CD4-positive, alpha-beta T cell treated with Interleukin-6 for 4 hours (primary cell): ENCODE results near the gene MAN2A2.
"Not testable (repeated sequence)": the region's sequence is repeated elsewhere in the genome, so short reads cannot be mapped to it uniquely, and the experiment has no call there.

Experiments
- DNase-seq: peaks from one replicate; pipeline ENCODE4 v3.0.0-alpha.2; 2020; ENCODE audit warnings: mixed read lengths

MAN2A2 gene

GRCh38 chr15:90922712-90923322 lies 19.7 kb downstream of the MAN2A2 start:
- DNase-seq: not testable (repeated sequence)

GRCh38 chr15:90924375-90924774 lies 21.3 kb downstream of the MAN2A2 start:
- DNase-seq: no peak

GRCh38 chr15:90926766-90927165 lies 23.7 kb downstream of the MAN2A2 start:
- not testable (repeated sequence) for DNase-seq

- DNase-seq: not testable (repeated sequence)
These were observed 25.0 kb downstream of the MAN2A2 start for GRCh38 chr15:90928106-90928505.

- no peak for DNase-seq
These were observed 26.3 kb downstream of the MAN2A2 start for GRCh38 chr15:90929246-90930019.

- no peak for DNase-seq
These were observed 27.9 kb downstream of the MAN2A2 start for GRCh38 chr15:90930861-90931574.

GRCh38 chr15:90931575-90931827 lies 28.4 kb downstream of the MAN2A2 start:
- DNase-seq: no peak

GRCh38 chr15:90931828-90932659 lies 28.9 kb downstream of the MAN2A2 start, which contains the start of gene HDDC3:
HDDC3 (minus strand) TSS chr15:90932549; CDS start chr15:90932540, 9 bp downstream.
- DNase-seq: peak; percentile 92

- no peak for DNase-seq
These were observed 29.5 kb downstream of the MAN2A2 start for GRCh38 chr15:90932660-90932991.

GRCh38 chr15:90933301-90933700 lies 30.2 kb downstream of the MAN2A2 start:
- DNase-seq: no peak

GRCh38 chr15:90934256-90934948 lies 31.3 kb downstream of the MAN2A2 start:
- DNase-seq: peak; percentile 91

- peak; percentile 99 for DNase-seq
These were observed 32.0 kb downstream of the MAN2A2 start, which contains the start of gene UNC45A for GRCh38 chr15:90934949-90935751. UNC45A (plus strand) TSS chr15:90935285; CDS start chr15:90935325, 40 bp downstream.

GRCh38 chr15:90936823-90937222 lies 33.7 kb downstream of the MAN2A2 start:
- no peak for DNase-seq

GRCh38 chr15:90938261-90938660 lies 35.2 kb downstream of the MAN2A2 start:
- no peak for DNase-seq

- no peak for DNase-seq
These were observed 36.7 kb downstream of the MAN2A2 start for GRCh38 chr15:90939756-90940155.

GRCh38 chr15:90941038-90941437 lies 37.9 kb downstream of the MAN2A2 start:
- DNase-seq: no peak

- DNase-seq: no peak
These were observed 39.4 kb downstream of the MAN2A2 start for GRCh38 chr15:90942354-90943120.

GRCh38 chr15:90945091-90945490 lies 42.0 kb downstream of the MAN2A2 start:
- DNase-seq: no peak

GRCh38 chr15:90946538-90946937 lies 43.4 kb downstream of the MAN2A2 start:
- DNase-seq: no peak

- no peak for DNase-seq
These were observed 44.0 kb downstream of the MAN2A2 start for GRCh38 chr15:90946941-90947576.
